SK-N-SH treated with all-trans-retinoic acid at 6 μM for 48 hours (cell line): ENCODE data around the gene APOA5.

Experiments used
- CSDC2 ChIP-seq: fragments of 250-450 bp; sonication (Bioruptor Pico); IDR thresholded peaks from 2 replicates; pipeline ENCODE4 v1.5.0; 2020; ENCODE audit warnings: mild to moderate bottlenecking, moderate library complexity
- OSR1 ChIP-seq: fragments of 250-450 bp; sonication (Bioruptor Pico); IDR thresholded peaks from 2 replicates; pipeline ENCODE4 v1.8.0; 2022; ENCODE audit warnings: moderate library complexity, mild to moderate bottlenecking, inconsistent platforms
- RARB ChIP-seq: fragments of 250-450 bp; sonication (Bioruptor Pico); IDR thresholded peaks from 2 replicates; pipeline ENCODE4 v1.8.0; 2021; ENCODE audit warnings: mild to moderate bottlenecking, moderate library complexity
- TOX ChIP-seq: fragments of 250-450 bp; sonication (Bioruptor Pico); IDR thresholded peaks from 2 replicates; pipeline ENCODE4 v1.8.0; 2021; ENCODE audit warnings: mild to moderate bottlenecking, moderate library complexity, borderline replicate concordance
- ZNF70 ChIP-seq: fragments of 450-650 bp; formaldehyde crosslinking; IDR thresholded peaks from 2 replicates; pipeline ENCODE4 v1.5.0; 2020; ENCODE audit warnings: mild to moderate bottlenecking, moderate library complexity
- ZNF8 ChIP-seq: fragments of 450-650 bp; formaldehyde crosslinking; IDR thresholded peaks from 2 replicates; pipeline ENCODE4 v1.5.0; 2020; ENCODE audit warnings: mild to moderate bottlenecking, moderate library complexity
- TF ChIP-seq, protein P1 (sequence below): fragments of 250-450 bp; sonication (Bioruptor Pico); IDR thresholded peaks from 2 replicates; pipeline ENCODE4 v1.5.1; 2020; ENCODE audit warnings: low read depth, mild to moderate bottlenecking, moderate library complexity
- TF ChIP-seq, protein P2 (sequence below): fragments of 250-450 bp; sonication (Bioruptor Pico); IDR thresholded peaks from 2 replicates; pipeline ENCODE4 v1.8.0; 2020; ENCODE audit warnings: mild to moderate bottlenecking, moderate library complexity, borderline replicate concordance
- TF ChIP-seq, protein P3 (sequence below): fragments of 250-450 bp; sonication (Bioruptor Pico); IDR thresholded peaks from 2 replicates; pipeline ENCODE4 v1.8.0; 2021; ENCODE audit warnings: low read depth, mild to moderate bottlenecking, moderate library complexity, borderline replicate concordance

DNA sequence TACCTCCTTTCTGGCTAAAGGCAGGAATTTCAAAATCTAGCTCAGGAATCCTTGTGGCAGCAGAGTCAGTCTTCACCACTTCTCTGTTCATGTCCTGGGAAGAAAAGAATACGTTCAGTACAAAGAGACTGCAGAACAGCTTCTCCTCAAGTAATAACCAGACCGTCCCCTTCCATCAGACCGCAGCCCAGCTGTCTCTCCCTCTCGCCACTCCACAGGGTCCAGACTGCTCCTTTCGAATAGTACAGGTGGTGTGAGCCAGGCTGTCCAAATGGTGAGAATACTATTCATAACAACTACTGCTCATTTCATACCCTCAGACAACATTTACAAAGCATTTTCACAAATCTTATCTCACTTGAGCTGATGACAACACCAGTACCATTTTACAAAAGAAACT lies 4.7 kb downstream of the APOA5 start:
- no peak for TF ChIP-seq ZNF8 (CRISPR knock-in tag)
- TF ChIP-seq, protein P1, sequence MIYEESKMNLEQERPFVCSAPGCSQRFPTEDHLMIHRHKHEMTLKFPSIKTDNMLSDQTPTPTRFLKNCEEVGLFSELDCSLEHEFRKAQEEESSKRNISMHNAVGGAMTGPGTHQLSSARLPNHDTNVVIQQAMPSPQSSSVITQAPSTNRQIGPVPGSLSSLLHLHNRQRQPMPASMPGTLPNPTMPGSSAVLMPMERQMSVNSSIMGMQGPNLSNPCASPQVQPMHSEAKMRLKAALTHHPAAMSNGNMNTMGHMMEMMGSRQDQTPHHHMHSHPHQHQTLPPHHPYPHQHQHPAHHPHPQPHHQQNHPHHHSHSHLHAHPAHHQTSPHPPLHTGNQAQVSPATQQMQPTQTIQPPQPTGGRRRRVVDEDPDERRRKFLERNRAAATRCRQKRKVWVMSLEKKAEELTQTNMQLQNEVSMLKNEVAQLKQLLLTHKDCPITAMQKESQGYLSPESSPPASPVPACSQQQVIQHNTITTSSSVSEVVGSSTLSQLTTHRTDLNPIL (CRISPR knock-in tag) = no peak
- TF ChIP-seq, protein P2, sequence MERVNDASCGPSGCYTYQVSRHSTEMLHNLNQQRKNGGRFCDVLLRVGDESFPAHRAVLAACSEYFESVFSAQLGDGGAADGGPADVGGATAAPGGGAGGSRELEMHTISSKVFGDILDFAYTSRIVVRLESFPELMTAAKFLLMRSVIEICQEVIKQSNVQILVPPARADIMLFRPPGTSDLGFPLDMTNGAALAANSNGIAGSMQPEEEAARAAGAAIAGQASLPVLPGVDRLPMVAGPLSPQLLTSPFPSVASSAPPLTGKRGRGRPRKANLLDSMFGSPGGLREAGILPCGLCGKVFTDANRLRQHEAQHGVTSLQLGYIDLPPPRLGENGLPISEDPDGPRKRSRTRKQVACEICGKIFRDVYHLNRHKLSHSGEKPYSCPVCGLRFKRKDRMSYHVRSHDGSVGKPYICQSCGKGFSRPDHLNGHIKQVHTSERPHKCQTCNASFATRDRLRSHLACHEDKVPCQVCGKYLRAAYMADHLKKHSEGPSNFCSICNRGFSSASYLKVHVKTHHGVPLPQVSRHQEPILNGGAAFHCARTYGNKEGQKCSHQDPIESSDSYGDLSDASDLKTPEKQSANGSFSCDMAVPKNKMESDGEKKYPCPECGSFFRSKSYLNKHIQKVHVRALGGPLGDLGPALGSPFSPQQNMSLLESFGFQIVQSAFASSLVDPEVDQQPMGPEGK (CRISPR knock-in tag) = no peak
- TF ChIP-seq, protein P3, sequence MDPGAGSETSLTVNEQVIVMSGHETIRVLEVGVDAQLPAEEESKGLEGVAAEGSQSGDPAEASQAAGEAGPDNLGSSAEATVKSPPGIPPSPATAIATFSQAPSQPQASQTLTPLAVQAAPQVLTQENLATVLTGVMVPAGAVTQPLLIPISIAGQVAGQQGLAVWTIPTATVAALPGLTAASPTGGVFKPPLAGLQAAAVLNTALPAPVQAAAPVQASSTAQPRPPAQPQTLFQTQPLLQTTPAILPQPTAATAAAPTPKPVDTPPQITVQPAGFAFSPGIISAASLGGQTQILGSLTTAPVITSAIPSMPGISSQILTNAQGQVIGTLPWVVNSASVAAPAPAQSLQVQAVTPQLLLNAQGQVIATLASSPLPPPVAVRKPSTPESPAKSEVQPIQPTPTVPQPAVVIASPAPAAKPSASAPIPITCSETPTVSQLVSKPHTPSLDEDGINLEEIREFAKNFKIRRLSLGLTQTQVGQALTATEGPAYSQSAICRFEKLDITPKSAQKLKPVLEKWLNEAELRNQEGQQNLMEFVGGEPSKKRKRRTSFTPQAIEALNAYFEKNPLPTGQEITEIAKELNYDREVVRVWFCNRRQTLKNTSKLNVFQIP = no peak
- TF ChIP-seq CSDC2 (CRISPR knock-in tag) = no peak
- TF ChIP-seq TOX (CRISPR knock-in tag) = no peak
- TF ChIP-seq RARB (CRISPR knock-in tag) = no peak
- TF ChIP-seq ZNF70 (CRISPR knock-in tag) = no peak
- no peak for TF ChIP-seq OSR1 (CRISPR knock-in tag)
